ENCODE data around the gene PPEF1. TPM values are rescaled to one million over a fixed set of nuclear protein-coding genes. Genes with fewer than 3 reads are reported as not detected.

PPEF1 gene
- total and polyA plus RNA-seq, 9 of the 15 experiments (the other 6 are each of a cell fraction or from before 2014, with no cell fraction given): not detected

DNA sequence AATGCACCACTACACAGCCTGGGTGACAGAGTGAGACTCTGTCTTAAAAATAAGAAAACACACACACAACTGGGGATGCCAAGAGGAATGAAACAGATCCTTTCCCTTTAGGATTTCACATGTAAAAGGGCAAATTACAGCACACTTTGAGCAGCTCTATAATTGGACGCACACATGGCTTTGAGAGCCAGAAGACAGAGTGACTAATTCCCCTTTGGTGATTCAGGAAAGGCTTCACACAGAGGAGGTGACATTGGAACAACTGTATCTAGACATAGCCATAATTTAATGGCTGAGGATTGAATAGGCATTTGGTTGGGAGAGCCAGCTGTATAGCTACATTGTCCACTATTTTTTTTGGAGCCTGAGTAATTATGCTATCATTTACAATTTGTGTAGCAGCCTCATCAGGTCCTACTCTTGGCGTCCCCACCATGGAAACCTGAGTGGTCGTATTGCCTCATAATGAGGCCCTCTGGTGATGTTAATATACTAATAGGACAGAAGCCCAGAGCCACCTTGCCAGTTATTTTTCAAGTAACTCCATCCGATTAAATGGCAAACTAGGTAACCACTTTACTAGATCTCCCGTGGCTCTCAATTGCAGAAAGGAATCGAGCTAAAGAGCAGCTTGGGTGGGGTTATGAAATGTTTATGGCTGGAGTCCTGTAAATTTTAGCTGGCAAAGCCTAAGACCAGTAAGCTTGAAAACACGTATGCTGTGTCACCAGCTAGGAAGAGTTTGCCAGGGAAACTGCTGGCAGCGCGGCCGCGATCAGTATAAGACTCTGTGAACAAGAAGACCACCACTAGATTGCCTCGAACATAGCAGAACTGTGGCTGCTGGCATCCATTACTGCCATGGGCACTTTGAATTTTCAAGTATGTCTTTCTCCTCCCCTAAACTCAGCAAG lies 8.5 kb upstream of the PPEF1 start (continued):
- no peak for TF ChIP-seq ZNF518B (CRISPR knock-in tag; IDR thresholded peaks at IDR 0.05)
- TF ChIP-seq ZNF717 (CRISPR knock-in tag; IDR thresholded peaks at IDR 0.05): no peak
- no peak for TF ChIP-seq ZNF507 (tag; conservative IDR thresholded peaks at IDR 0.05)
- TF ChIP-seq FOSL1 (tag; conservative IDR thresholded peaks at IDR 0.05): no peak
- no peak for TF ChIP-seq SP1 (CRISPR knock-in tag; IDR thresholded peaks at IDR 0.05)
